Measurements from ENCODE around the gene AGMAT. TPM values are rescaled to one million over a fixed set of nuclear protein-coding genes. Genes with fewer than 3 reads are reported as not detected.

Gene AGMAT
- total RNA-seq, result 0.52 and 1.5 TPM in 2 replicates

GRCh38 chr1:15584489-15585363, at the start of gene AGMAT:
Gene AGMAT, minus strand, starts transcription at chr1:15585051. Its CDS starts 84 bp downstream, at chr1:15584967.

GRCh38 chr1:15617173-15618076, 32.6 kb upstream of the AGMAT start, which contains the start of gene DDI2:
Gene DDI2, plus strand, starts transcription at chr1:15617458. Its CDS starts 213 bp downstream, at chr1:15617671.

GRCh38 chr1:15526490-15527339, 58.1 kb downstream of the AGMAT start, which contains the start of gene DNAJC16:
Gene DNAJC16, plus strand, starts transcription at chr1:15526848. Its CDS starts 2,258 bp downstream, at chr1:15529106.

GRCh38 chr1:15524021-15524282, 60.9 kb downstream of the AGMAT start, which contains the start of gene CASP9:
Gene CASP9, minus strand, starts transcription at chr1:15524215. Its CDS starts 15 bp downstream, at chr1:15524200.

Other genes starting within 250 kb of the AGMAT start
- gene EFHD2, start 175.2 kb downstream of the AGMAT start, total RNA-seq, result 17.7 and 31.3 TPM in 2 replicates
- gene CTRC, start 146.6 kb downstream of the AGMAT start, total RNA-seq, result not detected in 2 replicates
- gene CELA2A, start 128.3 kb downstream of the AGMAT start, total RNA-seq, result 0.20 TPM in 1 of 2 replicates, not detected in the other
- 0.59 TPM in 1 of 2 replicates, not detected in the other for gene CELA2B, start 108.9 kb downstream of the AGMAT start, total RNA-seq
- gene CASP9, start 60.8 kb downstream of the AGMAT start, total RNA-seq, result 4.0 and 5.8 TPM in 2 replicates
- 29.8 and 30.0 TPM in 2 replicates for gene DNAJC16, start 58.2 kb downstream of the AGMAT start, total RNA-seq
- gene DDI2, start 32.4 kb upstream of the AGMAT start, total RNA-seq, result 15.4 and 19.0 TPM in 2 replicates
- 86.9 and 122 TPM in 2 replicates for gene PLEKHM2, start 99.3 kb upstream of the AGMAT start, total RNA-seq
- 0.73 and 1.3 TPM in 2 replicates for gene SLC25A34, start 151.2 kb upstream of the AGMAT start, total RNA-seq
- not detected in 2 replicates for gene TMEM82, start 157.4 kb upstream of the AGMAT start, total RNA-seq
- gene FBLIM1, start 173.7 kb upstream of the AGMAT start, total RNA-seq, result 121 and 208 TPM in 2 replicates
- 1.4 and 1.5 TPM in 2 replicates for gene UQCRHL, start 222.6 kb upstream of the AGMAT start, total RNA-seq

Data from smooth muscle cell of the pulmonary artery (primary cell).